Activated naive CD4-positive, alpha-beta T cell treated with anti-CD3 and anti-CD28 coated beads, Interleukin-2, amount 50 U/mL, for 72 hours (primary cell): ENCODE results near the gene ACP4. TPM values are rescaled to one million over a fixed set of nuclear protein-coding genes. Genes with fewer than 3 reads are reported as not detected.
"Not testable (repeated sequence)": the region's sequence is repeated elsewhere in the genome, so short reads cannot be mapped to it uniquely, and the experiment has no call there.

Experiments
- ATAC-seq, 2 donors: fragments of 150-1000 bp; cut with Tn5 transposase; 2 replicates each; pipeline ENCODE4 v1.10.0; 2021; ENCODE audit warnings: mild to moderate bottlenecking in 2 of 2, moderate library complexity in 2 of 2
- DNase-seq, 2 donors: peaks; one replicate each; pipeline ENCODE4 v3.0.0; 2021 to 2022; ENCODE audit warnings: low spot score in 2 of 2
- H3K27ac Mint-ChIP-seq, 2 donors: one replicate each; pipeline ENCODE4 v1.8.0; 2022; ENCODE audit warnings: mild to moderate bottlenecking in 2 of 2, mixed read lengths in 2 of 2
- H3K36me3 Mint-ChIP-seq, 2 donors: one replicate each; pipeline ENCODE4 v1.8.0; 2022; ENCODE audit warnings: mixed read lengths in 2 of 2
- H3K9me3 Mint-ChIP-seq, 2 donors: one replicate each; pipeline ENCODE4 v1.8.0; 2022; ENCODE audit warnings: mixed read lengths in 2 of 2
- total RNA-seq, 2 donors: library from RNA; stranded (reverse); gene quantifications; one replicate each; pipeline ENCODE4 v1.2.3, GENCODE V29; 2022

ACP4 gene
- total RNA-seq, 2 donors from 2014 or later, result not detected

GRCh38 chr19:50804420-50805272, 14.4 kb downstream of the ACP4 start:
- DNase-seq (peak; percentile 95 to 97), ATAC-seq (peak; percentile 97 to 98)
- Mint-ChIP-seq H3K9me3 (peaks cover 0 to under 1% of the 10 kb centered on the region in 2 donors), H3K27ac (peak overlapping the region; percentile 96 to 100), H3K36me3 (peaks cover 26 to 39% of the 10 kb centered on the region in 2 donors)

GRCh38 chr19:50808856-50809255, 18.6 kb downstream of the ACP4 start:
- Mint-ChIP-seq H3K9me3 (peaks cover 7 to 9% of the 10 kb centered on the region in 2 donors), H3K27ac (no peak overlapping the region), H3K36me3 (peaks cover 8 to 12% of the 10 kb centered on the region in 2 donors)
- no peak for DNase-seq
- ATAC-seq, result no peak

GRCh38 chr19:50811622-50812238, 21.5 kb downstream of the ACP4 start:
- ATAC-seq, H3K36me3 Mint-ChIP-seq, H3K9me3 Mint-ChIP-seq, H3K27ac Mint-ChIP-seq, DNase-seq: not testable (repeated sequence)

GRCh38 chr19:50812474-50812873, 22.3 kb downstream of the ACP4 start:
- Mint-ChIP-seq H3K9me3 (peaks cover 7 to 9% of the 10 kb centered on the region in 2 donors), H3K36me3 (peaks cover 7 to 14% of the 10 kb centered on the region in 2 donors), H3K27ac (no peak overlapping the region)
- DNase-seq (no peak), ATAC-seq (no peak)

GRCh38 chr19:50814883-50815282, 24.7 kb downstream of the ACP4 start:
- no peak overlapping the region for H3K27ac Mint-ChIP-seq
- H3K36me3 Mint-ChIP-seq, result peaks cover 7 to 14% of the 10 kb centered on the region in 2 donors
- DNase-seq (no peak), ATAC-seq (no peak)
- H3K9me3 Mint-ChIP-seq, result peaks cover 4 to 6% of the 10 kb centered on the region in 2 donors

GRCh38 chr19:50815439-50815838, 25.2 kb downstream of the ACP4 start:
- ATAC-seq (no peak), DNase-seq (no peak)
- Mint-ChIP-seq H3K36me3 (peaks cover 8 to 14% of the 10 kb centered on the region in 2 donors), H3K27ac (no peak overlapping the region), H3K9me3 (peaks cover 2 to 3% of the 10 kb centered on the region in 2 donors)

GRCh38 chr19:50817941-50818858, 28.0 kb downstream of the ACP4 start:
- peak; percentile 28 to 64 for ATAC-seq
- Mint-ChIP-seq H3K9me3 (no peaks in the 10 kb centered on the region), H3K27ac (peak overlapping the region in 1 of 2 donors; percentile 89), H3K36me3 (peaks cover 10 to 14% of the 10 kb centered on the region in 2 donors)
- peak in 1 of 2 donors; percentile 75 for DNase-seq

- ATAC-seq (no peak), DNase-seq (no peak)
- Mint-ChIP-seq H3K27ac (no peak overlapping the region), H3K36me3 (peaks cover 10 to 14% of the 10 kb centered on the region in 2 donors), H3K9me3 (no peaks in the 10 kb centered on the region)
These were observed 28.8 kb downstream of the ACP4 start for GRCh38 chr19:50818859-50819472.

GRCh38 chr19:50819636-50820035, 29.4 kb downstream of the ACP4 start:
- H3K27ac Mint-ChIP-seq, result no peak overlapping the region
- ATAC-seq (no peak), DNase-seq (no peak)
- no peaks in the 10 kb centered on the region for H3K9me3 Mint-ChIP-seq
- peaks cover 10 to 14% of the 10 kb centered on the region in 2 donors for H3K36me3 Mint-ChIP-seq

GRCh38 chr19:50820086-50820485, 29.9 kb downstream of the ACP4 start:
- Mint-ChIP-seq H3K9me3 (no peaks in the 10 kb centered on the region), H3K27ac (no peak overlapping the region), H3K36me3 (peaks cover 10 to 14% of the 10 kb centered on the region in 2 donors)
- DNase-seq (no peak), ATAC-seq (no peak)

- Mint-ChIP-seq H3K36me3 (peaks cover 10 to 14% of the 10 kb centered on the region in 2 donors), H3K27ac (peak overlapping the region in 1 of 2 donors; percentile 72), H3K9me3 (no peaks in the 10 kb centered on the region)
- ATAC-seq (no peak), DNase-seq (no peak)
These were observed 30.5 kb downstream of the ACP4 start for GRCh38 chr19:50820549-50821247.

- no peaks in the 10 kb centered on the region for H3K9me3 Mint-ChIP-seq
- ATAC-seq (no peak), DNase-seq (no peak)
- H3K27ac Mint-ChIP-seq, result no peak overlapping the region
- peaks cover 7 to 11% of the 10 kb centered on the region in 2 donors for H3K36me3 Mint-ChIP-seq
These were observed 31.0 kb downstream of the ACP4 start for GRCh38 chr19:50821248-50821612.

GRCh38 chr19:50821622-50822021, 31.4 kb downstream of the ACP4 start:
- no peak overlapping the region for H3K27ac Mint-ChIP-seq
- ATAC-seq (no peak), DNase-seq (no peak)
- peaks cover 4 to 7% of the 10 kb centered on the region in 2 donors for H3K36me3 Mint-ChIP-seq
- H3K9me3 Mint-ChIP-seq, result no peaks in the 10 kb centered on the region

GRCh38 chr19:50822661-50823208, 32.5 kb downstream of the ACP4 start:
- no peak overlapping the region for H3K27ac Mint-ChIP-seq
- H3K36me3 Mint-ChIP-seq, result peaks cover 0 to 4% of the 10 kb centered on the region in 2 donors
- no peak for DNase-seq
- H3K9me3 Mint-ChIP-seq, result no peaks in the 10 kb centered on the region
- no peak for ATAC-seq

GRCh38 chr19:50823389-50824042, 33.3 kb downstream of the ACP4 start, which contains the start of gene KLK1:
Gene KLK1 (minus strand): TSS chr19:50823787. CDS start chr19:50823748, 39 bp downstream.
- ATAC-seq (no peak), DNase-seq (no peak)
- peaks cover 0 to 4% of the 10 kb centered on the region in 2 donors for H3K36me3 Mint-ChIP-seq
- H3K27ac Mint-ChIP-seq, result no peak within 1 kb of the TSS
- no peaks in the 10 kb centered on the region for H3K9me3 Mint-ChIP-seq
